ENCODE results near the gene CCT6B.

GRCh38 chr17:35010093-35010492, 48.8 kb upstream of the CCT6B start:
- TF ChIP-seq POLR2AphosphoS5 (IDR thresholded peaks at IDR 0.05; ENCODE audit: low read depth, low read length) (no peak), POLR2A (IDR thresholded peaks at IDR 0.05; ENCODE audit: low read depth, low read length) (no peak), TAF1 (IDR thresholded peaks at IDR 0.05; ENCODE audit: borderline replicate concordance, low read depth, low read length) (no peak)
